ENCODE results near the gene IFIT5. TPM values are rescaled to one million over a fixed set of nuclear protein-coding genes. Genes with fewer than 3 reads are reported as not detected.
"Not testable (repeated sequence)": the region's sequence is repeated elsewhere in the genome, so short reads cannot be mapped to it uniquely, and the experiment has no call there.

IFIT5 gene
- polyA plus RNA-seq, 6 donors from 2014 or later, result 13.6 to 24.2 (median 21.4) TPM

DNA sequence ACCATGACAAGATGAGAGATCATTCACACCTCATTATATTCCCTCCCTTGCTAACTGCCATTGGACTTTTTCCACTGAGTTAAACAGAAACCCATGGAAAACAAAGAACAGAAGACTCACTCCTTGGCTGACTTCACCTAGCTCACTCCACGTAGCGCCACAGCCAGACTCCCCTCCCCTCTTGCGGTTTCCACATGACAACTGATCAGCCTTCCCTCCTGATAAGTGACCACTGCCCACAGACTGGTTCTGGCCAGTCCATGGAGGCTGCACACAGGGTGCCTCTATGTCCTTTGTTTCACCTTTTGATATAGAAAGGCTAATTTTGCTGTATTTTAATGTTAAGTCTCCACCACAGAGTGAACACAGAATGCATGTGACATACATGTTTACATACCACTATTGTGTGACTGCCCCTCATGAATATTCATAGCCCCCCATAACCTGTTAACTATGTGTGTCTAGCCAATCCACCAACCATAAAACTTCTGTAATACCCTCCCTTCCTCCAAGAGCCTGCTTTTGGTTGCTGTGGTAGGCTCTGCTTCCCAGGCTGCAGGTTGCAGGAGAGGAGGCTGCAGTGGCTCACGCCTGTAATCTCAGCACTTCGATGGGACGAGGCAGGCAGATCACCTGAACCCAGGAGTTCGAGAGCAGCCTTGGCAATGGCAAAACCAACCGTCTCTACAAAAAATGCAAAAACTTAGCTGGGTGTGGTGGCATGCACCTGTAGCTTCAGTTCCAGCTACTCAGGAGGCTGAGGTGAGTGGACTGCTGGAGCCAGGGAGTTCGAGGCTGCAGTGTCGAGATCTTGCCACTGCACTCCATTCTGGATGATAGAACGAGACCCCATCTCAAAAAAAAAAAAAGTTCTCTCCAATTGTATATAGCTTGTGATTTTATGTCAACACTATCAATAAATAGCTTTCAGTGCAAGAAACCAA lies 10.0 kb upstream of the IFIT5 start:
- Mint-ChIP-seq H3K9me3 (peaks cover 0 to 4% (median 0%) of the 10 kb centered on the region in 7 donors), H3K4me1 (peaks cover 0 to 5% (median 0%) of the 10 kb centered on the region in 3 donors), H3K27me3 (no peaks in the 10 kb centered on the region), H3K27ac (peak overlapping the region in 3 of 6 donors; percentile 36 to 47 (median 37)), H3K4me3 (no peak overlapping the region), H3K36me3 (peaks cover 7 to 9% of the 10 kb centered on the region in 2 donors)
- no peak for DNase-seq
- ATAC-seq (ENCODE audit: low read depth in 2 of 2), result no peak

- DNase-seq; H3K27ac Mint-ChIP-seq; H3K9me3 Mint-ChIP-seq; H3K27me3 Mint-ChIP-seq; H3K4me3 Mint-ChIP-seq; ATAC-seq (ENCODE audit: low read depth in 2 of 2); H3K4me1 Mint-ChIP-seq: not testable (repeated sequence)
- peaks cover 7 to 15% of the 10 kb centered on the region in 2 donors for H3K36me3 Mint-ChIP-seq
These were observed 8.2 kb upstream of the IFIT5 start for GRCh38 chr10:89406178-89406577.

DNA sequence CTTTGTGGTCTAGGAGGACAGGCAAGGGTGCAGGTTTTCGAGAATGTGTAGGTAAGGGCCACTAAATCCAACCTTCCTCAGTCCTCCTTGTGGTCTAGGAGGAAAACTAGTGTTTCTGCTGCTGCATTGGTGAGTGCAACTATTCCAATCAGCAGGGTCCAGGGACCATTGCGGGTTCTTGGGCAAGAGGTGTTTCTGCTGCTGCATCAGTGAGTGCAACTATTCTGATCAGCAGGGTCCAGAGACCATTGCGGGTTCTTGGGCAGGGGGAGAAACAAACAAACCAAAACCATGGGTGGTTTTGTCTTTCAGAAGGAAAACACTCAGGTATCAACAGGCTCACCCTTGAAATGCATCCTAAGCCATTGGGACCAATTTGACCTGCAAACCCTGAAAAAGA lies 6.6 kb upstream of the IFIT5 start:
- H3K36me3 Mint-ChIP-seq, result peaks cover 0 to 19% of the 10 kb centered on the region in 2 donors
- not testable (repeated sequence) for H3K4me3 Mint-ChIP-seq; ATAC-seq (ENCODE audit: low read depth in 2 of 2); H3K4me1 Mint-ChIP-seq; H3K27me3 Mint-ChIP-seq; H3K9me3 Mint-ChIP-seq; DNase-seq; H3K27ac Mint-ChIP-seq

GRCh38 chr10:89409282-89409681 lies 5.1 kb upstream of the IFIT5 start:
- not testable (repeated sequence) for H3K4me1 Mint-ChIP-seq; DNase-seq; H3K9me3 Mint-ChIP-seq; ATAC-seq (ENCODE audit: low read depth in 2 of 2); H3K27ac Mint-ChIP-seq; H3K27me3 Mint-ChIP-seq
- peaks cover 0 to 14% of the 10 kb centered on the region in 2 donors for H3K36me3 Mint-ChIP-seq
- peak overlapping the region in 1 of 8 donors; percentile 7 for H3K4me3 Mint-ChIP-seq

GRCh38 chr10:89410551-89410950 lies 3.8 kb upstream of the IFIT5 start:
- Mint-ChIP-seq H3K4me1 (peaks cover 8 to 13% (median 9%) of the 10 kb centered on the region in 3 donors), H3K27ac (peak overlapping the region in 2 of 6 donors; percentile 61 to 82), H3K36me3 (peaks cover 0 to 14% of the 10 kb centered on the region in 2 donors)

GRCh38 chr10:89411135-89411534 lies 3.2 kb upstream of the IFIT5 start:
- peaks cover 11 to 19% (median 15%) of the 10 kb centered on the region in 3 donors for H3K4me1 Mint-ChIP-seq
- H3K9me3 Mint-ChIP-seq; H3K27me3 Mint-ChIP-seq; DNase-seq; ATAC-seq (ENCODE audit: low read depth in 2 of 2): not testable (repeated sequence)
- peak overlapping the region in 1 of 8 donors; percentile 70 for H3K4me3 Mint-ChIP-seq
- peaks cover 0 to 14% of the 10 kb centered on the region in 2 donors for H3K36me3 Mint-ChIP-seq
- peak overlapping the region in 1 of 6 donors; percentile 56 for H3K27ac Mint-ChIP-seq

More at GRCh38 chr10:89410551-89410950, 3.8 kb upstream of the IFIT5 start:
- not testable (repeated sequence) for ATAC-seq (ENCODE audit: low read depth in 2 of 2); H3K9me3 Mint-ChIP-seq; H3K27me3 Mint-ChIP-seq; DNase-seq
- H3K4me3 Mint-ChIP-seq, result peak overlapping the region in 1 of 8 donors; percentile 70

DNA sequence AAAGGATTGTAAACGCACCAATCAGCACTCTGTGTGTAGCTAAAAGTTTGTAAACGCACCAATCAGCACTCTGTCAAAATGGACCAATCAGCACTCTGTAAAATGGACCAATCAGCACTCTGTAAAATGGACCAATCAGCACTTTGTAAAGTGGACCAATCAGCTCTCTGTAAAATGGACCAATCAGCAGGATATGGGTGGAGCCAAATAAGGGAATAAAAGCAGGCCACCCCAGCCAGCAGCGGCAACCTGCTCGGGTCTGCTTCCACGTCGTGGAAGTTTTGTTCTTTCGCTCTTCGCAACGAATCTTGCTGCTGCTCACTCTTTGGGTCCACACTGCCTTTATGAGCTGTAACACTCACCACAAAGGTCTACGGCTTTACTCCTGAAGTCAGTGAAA lies 2.1 kb upstream of the IFIT5 start:
- not testable (repeated sequence) for ATAC-seq (ENCODE audit: low read depth in 2 of 2); H3K27me3 Mint-ChIP-seq; DNase-seq; H3K9me3 Mint-ChIP-seq
- H3K4me1 Mint-ChIP-seq, result peaks cover 23 to 29% (median 24%) of the 10 kb centered on the region in 3 donors
- peak overlapping the region in 3 of 6 donors; percentile 28 to 43 (median 42) for H3K27ac Mint-ChIP-seq
- peak overlapping the region in 5 of 8 donors; percentile 20 to 72 (median 30) for H3K4me3 Mint-ChIP-seq
- peaks cover 0 to 10% of the 10 kb centered on the region in 2 donors for H3K36me3 Mint-ChIP-seq

GRCh38 chr10:89413398-89413912 lies 913 bp upstream of the IFIT5 start:
- H3K27me3 Mint-ChIP-seq, result no peaks in the 10 kb centered on the region
- DNase-seq, result no peak
- peak overlapping the region; percentile 93 to 100 (median 96) for H3K4me3 Mint-ChIP-seq
- peaks cover 0 to 10% of the 10 kb centered on the region in 2 donors for H3K36me3 Mint-ChIP-seq
- peaks cover 0 to 3% (median 0%) of the 10 kb centered on the region in 7 donors for H3K9me3 Mint-ChIP-seq
- H3K4me1 Mint-ChIP-seq, result peaks cover 31 to 40% (median 35%) of the 10 kb centered on the region in 3 donors
- ATAC-seq (ENCODE audit: low read depth in 2 of 2), result no peak
- H3K27ac Mint-ChIP-seq, result peak overlapping the region; percentile 89 to 100 (median 98)

DNA sequence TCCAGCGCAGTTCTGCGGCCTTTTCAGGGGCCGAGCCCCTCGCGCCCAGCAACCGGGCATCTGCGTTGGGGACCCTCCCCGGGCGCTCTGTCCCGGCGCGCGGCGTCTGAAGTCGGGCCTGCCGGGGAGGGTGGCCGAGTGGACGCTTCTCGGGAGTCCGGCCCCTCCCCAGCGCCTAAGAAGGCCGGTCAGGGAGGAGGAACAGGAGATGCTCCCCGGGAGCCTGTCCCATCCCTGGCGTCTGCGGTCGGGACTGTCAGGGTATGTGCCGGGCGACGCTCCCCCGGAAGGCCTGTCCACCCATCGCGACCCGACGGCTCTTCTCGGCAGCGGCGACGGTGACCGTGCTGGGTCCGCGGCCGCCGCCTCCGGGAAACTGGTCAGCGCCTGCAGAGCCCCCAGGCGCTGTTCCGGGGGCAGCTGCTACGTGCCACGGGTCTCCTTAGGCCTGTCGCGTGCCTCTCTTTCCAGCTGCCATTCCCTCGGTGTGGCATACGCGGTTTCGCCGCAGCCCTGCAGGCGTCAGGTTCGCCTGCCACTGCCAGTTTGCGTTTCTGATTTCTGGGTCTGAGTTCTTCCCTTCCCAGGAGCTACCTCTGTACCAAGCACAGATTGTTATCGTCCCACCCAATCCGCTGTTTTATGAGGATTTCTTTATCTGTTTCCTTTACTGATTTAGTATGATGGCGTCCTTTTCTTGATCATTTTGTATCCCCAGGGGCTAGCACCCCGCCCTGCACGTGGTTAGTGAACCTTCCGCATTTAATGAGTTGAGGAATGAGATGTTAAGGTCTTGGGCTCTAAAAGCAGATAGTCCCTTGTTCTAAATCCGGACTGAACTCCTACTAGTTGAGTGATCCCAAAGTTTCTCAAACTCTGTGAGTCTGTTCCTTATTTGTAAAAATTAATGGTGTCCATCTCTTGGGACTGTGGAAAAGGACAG lies 782 bp downstream of the IFIT5 start:
- ATAC-seq (ENCODE audit: low read depth in 2 of 2), result peak; percentile 57 to 63
- H3K27ac Mint-ChIP-seq, result peak overlapping the region; percentile 97 to 99 (median 98)
- H3K9me3 Mint-ChIP-seq, result peaks cover 0 to 3% (median 0%) of the 10 kb centered on the region in 7 donors
- H3K4me3 Mint-ChIP-seq, result peak overlapping the region; percentile 93 to 100 (median 96)
- no peaks in the 10 kb centered on the region for H3K27me3 Mint-ChIP-seq
- H3K36me3 Mint-ChIP-seq, result peaks cover 0 to 9% of the 10 kb centered on the region in 2 donors
- DNase-seq, result peak; percentile 66
- H3K4me1 Mint-ChIP-seq, result peaks cover 35 to 50% (median 39%) of the 10 kb centered on the region in 3 donors

GRCh38 chr10:89416465-89416864 lies 2.1 kb downstream of the IFIT5 start:
- no peak for DNase-seq
- ATAC-seq (ENCODE audit: low read depth in 2 of 2), result no peak
- peak overlapping the region in 7 of 8 donors; percentile 93 to 100 (median 96) for H3K4me3 Mint-ChIP-seq
- peaks cover 0 to 3% (median 0%) of the 10 kb centered on the region in 7 donors for H3K9me3 Mint-ChIP-seq
- H3K4me1 Mint-ChIP-seq, result peaks cover 35 to 50% (median 39%) of the 10 kb centered on the region in 3 donors
- peak overlapping the region in 5 of 6 donors; percentile 63 to 99 (median 87) for H3K27ac Mint-ChIP-seq
- peaks cover 0 to 4% of the 10 kb centered on the region in 2 donors for H3K36me3 Mint-ChIP-seq
- no peaks in the 10 kb centered on the region for H3K27me3 Mint-ChIP-seq

DNA sequence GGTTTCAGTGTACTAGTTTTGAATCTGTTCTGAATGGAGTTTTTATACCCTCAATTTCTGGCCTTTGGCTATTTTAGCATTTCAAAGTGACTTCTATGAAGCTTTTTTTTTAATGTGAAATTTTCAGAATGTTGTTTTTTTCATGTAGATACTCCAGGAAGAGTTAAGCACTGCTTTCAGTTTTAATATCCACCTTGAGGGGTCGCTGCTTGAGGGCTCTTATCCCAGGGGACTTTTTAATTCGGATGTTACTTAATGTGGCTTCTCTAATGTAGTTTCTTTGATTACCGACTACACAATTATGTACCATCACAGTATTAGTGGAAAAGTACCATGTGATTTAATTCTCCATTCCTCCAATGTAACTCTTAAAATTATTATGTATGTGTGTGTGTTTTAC lies 5.2 kb downstream of the IFIT5 start:
- peak; percentile 40 to 46 for ATAC-seq (ENCODE audit: low read depth in 2 of 2)
- Mint-ChIP-seq H3K9me3 (no peaks in the 10 kb centered on the region), H3K27me3 (no peaks in the 10 kb centered on the region)

DNA sequence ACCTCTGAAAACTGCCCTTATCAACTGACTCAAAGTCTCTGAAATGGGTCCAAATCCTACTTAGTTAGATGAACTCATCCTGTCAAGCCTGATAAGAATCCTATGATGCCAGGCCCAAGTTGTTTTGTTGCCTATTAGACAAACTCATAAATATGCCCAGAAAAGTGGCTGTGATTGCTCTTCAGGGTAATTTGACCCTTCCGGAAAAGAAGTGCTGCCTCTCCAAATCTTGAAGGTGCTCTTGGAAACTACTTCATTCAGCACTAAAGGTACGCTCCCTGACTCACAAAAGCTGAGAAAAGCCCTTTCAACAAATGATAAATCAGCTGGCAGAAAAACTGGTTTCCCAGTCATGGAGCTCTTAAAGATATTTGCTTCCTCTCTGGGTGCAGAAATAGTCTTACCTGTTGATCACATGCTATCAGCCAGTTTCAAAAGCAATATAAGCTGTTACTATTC lies 6.7 kb downstream of the IFIT5 start:
- H3K36me3 Mint-ChIP-seq, result peaks cover 0 to 5% of the 10 kb centered on the region in 2 donors
- peak overlapping the region in 1 of 6 donors; percentile 69 for H3K27ac Mint-ChIP-seq
- H3K27me3 Mint-ChIP-seq, result no peaks in the 10 kb centered on the region
- no peak overlapping the region for H3K4me3 Mint-ChIP-seq
- no peaks in the 10 kb centered on the region for H3K9me3 Mint-ChIP-seq
- DNase-seq, result no peak
- no peak for ATAC-seq (ENCODE audit: low read depth in 2 of 2)
- H3K4me1 Mint-ChIP-seq, result peaks cover 35 to 52% (median 36%) of the 10 kb centered on the region in 3 donors

More for the DNA sequence above, 5.2 kb downstream of the IFIT5 start:
- H3K36me3 Mint-ChIP-seq, result peaks cover 0 to 5% of the 10 kb centered on the region in 2 donors
- peak; percentile 25 for DNase-seq
- peaks cover 41 to 61% (median 45%) of the 10 kb centered on the region in 3 donors for H3K4me1 Mint-ChIP-seq
- peak overlapping the region in 4 of 8 donors; percentile 28 to 70 (median 47) for H3K4me3 Mint-ChIP-seq
- H3K27ac Mint-ChIP-seq, result peak overlapping the region in 3 of 6 donors; percentile 21 to 51 (median 42)

Data from naive B cell (primary cell).